VCaP (cell line): ENCODE data around the gene DIPK2A.
A peak's percentile ranks its signal among the peaks of the same experiment; 100 is the strongest.

Experiments used
- H3K27ac ChIP-seq: fragments of 450-650 bp; 2 replicates; pipeline ENCODE4 v1.5.1; 2017
- CTCF ChIP-seq: fragments of 450-650 bp; conservative IDR thresholded peaks from 2 replicates; pipeline ENCODE4 v1.5.1; 2017; ENCODE audit warnings: mild to moderate bottlenecking, moderate library complexity

The DIPK2A gene

GRCh38 chr3:143971359-143972154 lies at the start of gene DIPK2A:
TSS of gene DIPK2A (plus strand) at chr3:143971823. CDS start at chr3:143972333, 510 bp downstream.
- peak within 1 kb of the TSS; percentile 88 for H3K27ac ChIP-seq
- no peak for TF ChIP-seq CTCF

GRCh38 chr3:143924522-143925285 lies 46.9 kb upstream of the DIPK2A start:
- no peak for TF ChIP-seq CTCF
- no peak overlapping the region for H3K27ac ChIP-seq

GRCh38 chr3:143928056-143928455 lies 43.6 kb upstream of the DIPK2A start:
- H3K27ac ChIP-seq, result no peak overlapping the region
- TF ChIP-seq CTCF, result no peak

- no peak overlapping the region for H3K27ac ChIP-seq
- TF ChIP-seq CTCF, result no peak
These were observed 42.9 kb upstream of the DIPK2A start for GRCh38 chr3:143928541-143929255.

GRCh38 chr3:143934791-143935190 lies 36.8 kb upstream of the DIPK2A start:
- no peak overlapping the region for H3K27ac ChIP-seq
- TF ChIP-seq CTCF, result no peak

- H3K27ac ChIP-seq, result no peak overlapping the region
- no peak for TF ChIP-seq CTCF
These were observed 35.9 kb upstream of the DIPK2A start for GRCh38 chr3:143935678-143936077.

GRCh38 chr3:143950810-143951209 lies 20.8 kb upstream of the DIPK2A start:
- no peak overlapping the region for H3K27ac ChIP-seq
- TF ChIP-seq CTCF, result no peak
